ENCODE data around the gene SERAC1. TPM values are rescaled to one million over a fixed set of nuclear protein-coding genes. Genes with fewer than 3 reads are reported as not detected.

The SERAC1 gene
- polyA plus RNA-seq, 12 donors: 5.6 to 9.5 (median 6.7) TPM; not detected in 1

DNA sequence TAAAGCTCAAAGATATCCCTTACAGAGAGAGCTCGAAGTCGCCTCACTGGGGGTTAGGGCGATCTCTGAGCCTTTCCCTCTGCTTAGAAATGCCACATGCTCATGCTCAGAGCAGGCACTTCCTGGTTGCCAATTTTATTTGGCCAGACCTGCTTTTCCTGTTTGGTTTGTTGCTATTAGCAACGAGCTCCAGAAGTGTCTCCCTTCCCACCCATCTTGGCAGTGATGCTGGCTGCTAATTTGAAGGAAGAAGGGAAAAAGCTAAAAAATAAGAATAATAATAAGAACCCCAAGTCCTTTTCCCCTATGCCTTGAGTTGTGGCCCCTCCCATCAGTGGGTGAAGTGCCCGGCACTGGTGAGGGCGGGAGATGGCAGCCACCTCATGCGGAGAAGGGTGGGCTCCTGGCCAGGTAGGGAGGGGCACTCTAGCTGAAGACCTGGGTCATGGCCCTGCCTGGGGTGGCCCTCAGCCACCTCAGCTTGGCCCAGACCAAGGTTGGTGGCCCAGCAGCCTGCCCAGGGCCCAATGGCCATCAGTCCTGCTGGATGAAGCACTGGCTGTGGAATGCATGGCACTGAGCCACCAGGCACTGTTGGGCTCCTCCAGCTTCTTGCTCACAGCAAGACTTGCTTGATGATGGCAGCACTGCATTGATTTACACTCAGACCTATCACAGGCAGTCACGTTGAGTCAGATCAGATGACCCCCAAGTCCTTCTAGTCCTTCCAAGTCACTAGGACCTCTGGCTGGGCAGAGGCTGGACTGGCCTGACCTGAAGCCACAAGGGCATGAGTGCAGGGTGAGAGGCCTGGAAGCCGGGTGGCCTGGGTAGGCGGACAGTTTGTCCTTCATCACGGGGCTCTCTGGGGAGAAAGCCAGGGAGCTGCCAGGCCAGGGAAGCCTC, 107.4 kb downstream of the SERAC1 start:
- peak; percentile 91 for DNase-seq

Other genes starting within 250 kb of the SERAC1 start
- gene SYNJ2, start 186.4 kb downstream of the SERAC1 start, polyA plus RNA-seq (ENCODE audit: insufficient read length in 12 of 12): 10 to 100 TPM in 4 of 12 donors, 1 to 10 TPM in 7, not detected in 1; 8.0 to 12.1 (median 9.7) TPM
- gene GTF2H5, start 88 bp upstream of the SERAC1 start, polyA plus RNA-seq (ENCODE audit: insufficient read length in 12 of 12): 10 to 100 TPM in 11 of 12 donors, not detected in 1; 25.1 to 45.0 (median 33.9) TPM
- 10 to 100 TPM in 11 of 12 donors, 1 to 10 TPM in 1; 9.9 to 36.3 (median 19.0) TPM for gene TULP4, start 144.2 kb upstream of the SERAC1 start, polyA plus RNA-seq (ENCODE audit: insufficient read length in 12 of 12)